Stimulated activated CD8-positive, alpha-beta memory T cell treated with anti-CD3 and anti-CD28 coated beads, Interleukin-4, amount 100 ng/mL, for 24 hours (primary cell): Measurements from ENCODE around the gene ABLIM3.

Source experiments
- DNase-seq: peaks from one replicate; pipeline ENCODE4 v3.0.0-alpha.2; 2020; ENCODE audit warnings: low read depth

The ABLIM3 gene

DNA sequence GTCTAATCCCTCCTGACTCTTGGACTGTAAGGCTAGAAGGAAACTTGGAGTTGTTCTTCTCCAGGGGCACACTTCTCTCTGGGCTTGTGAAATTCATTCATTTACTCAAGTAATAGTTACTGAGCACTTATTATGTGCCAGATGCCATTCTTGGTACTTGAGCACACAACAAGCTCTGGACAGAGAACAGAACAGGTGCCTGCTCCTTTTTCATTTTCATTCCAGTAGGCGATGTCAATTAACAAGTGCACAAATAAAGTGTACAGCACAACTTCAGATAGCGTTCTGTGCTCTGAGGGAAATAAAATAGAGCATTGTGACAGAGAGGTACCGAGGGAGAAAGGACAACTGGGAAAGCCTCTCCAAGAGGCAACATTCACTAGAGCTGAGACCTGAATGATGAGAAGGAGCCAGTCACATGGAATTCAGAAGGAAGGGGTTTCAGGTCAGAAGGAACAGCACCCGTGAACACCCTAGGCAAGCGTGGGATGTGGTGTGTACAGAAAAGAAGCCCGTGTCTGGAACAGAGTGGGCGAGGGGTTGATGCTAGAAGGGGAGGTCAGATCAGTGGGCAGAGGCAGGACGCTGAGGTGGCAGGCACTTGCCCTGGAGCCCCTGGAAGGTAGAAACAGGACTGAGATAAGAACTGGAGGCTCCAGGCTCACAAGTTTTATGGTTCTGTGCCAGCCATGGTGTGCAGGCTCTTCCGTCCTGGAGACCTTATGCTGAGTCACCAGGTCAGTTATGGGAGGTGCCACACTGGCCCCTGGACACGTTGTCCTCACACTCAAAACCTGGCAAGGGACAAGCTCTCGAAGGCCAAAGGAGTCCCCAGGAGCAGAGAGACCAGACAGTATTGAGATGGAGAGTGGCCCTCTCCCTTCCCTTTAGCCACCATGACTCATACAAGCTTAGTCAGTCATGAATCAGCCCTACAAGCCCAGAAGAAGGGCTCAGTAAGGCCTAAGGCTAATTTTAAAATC is 7.2 kb upstream of the ABLIM3 start:
- no peak for DNase-seq

- no peak for DNase-seq
Observed at GRCh38 chr5:149134778-149135500, 6.4 kb upstream of the ABLIM3 start.

- no peak for DNase-seq
Observed at GRCh38 chr5:149135536-149136201, 5.6 kb upstream of the ABLIM3 start.

GRCh38 chr5:149138182-149138923 is 2.9 kb upstream of the ABLIM3 start:
- DNase-seq: no peak

DNA sequence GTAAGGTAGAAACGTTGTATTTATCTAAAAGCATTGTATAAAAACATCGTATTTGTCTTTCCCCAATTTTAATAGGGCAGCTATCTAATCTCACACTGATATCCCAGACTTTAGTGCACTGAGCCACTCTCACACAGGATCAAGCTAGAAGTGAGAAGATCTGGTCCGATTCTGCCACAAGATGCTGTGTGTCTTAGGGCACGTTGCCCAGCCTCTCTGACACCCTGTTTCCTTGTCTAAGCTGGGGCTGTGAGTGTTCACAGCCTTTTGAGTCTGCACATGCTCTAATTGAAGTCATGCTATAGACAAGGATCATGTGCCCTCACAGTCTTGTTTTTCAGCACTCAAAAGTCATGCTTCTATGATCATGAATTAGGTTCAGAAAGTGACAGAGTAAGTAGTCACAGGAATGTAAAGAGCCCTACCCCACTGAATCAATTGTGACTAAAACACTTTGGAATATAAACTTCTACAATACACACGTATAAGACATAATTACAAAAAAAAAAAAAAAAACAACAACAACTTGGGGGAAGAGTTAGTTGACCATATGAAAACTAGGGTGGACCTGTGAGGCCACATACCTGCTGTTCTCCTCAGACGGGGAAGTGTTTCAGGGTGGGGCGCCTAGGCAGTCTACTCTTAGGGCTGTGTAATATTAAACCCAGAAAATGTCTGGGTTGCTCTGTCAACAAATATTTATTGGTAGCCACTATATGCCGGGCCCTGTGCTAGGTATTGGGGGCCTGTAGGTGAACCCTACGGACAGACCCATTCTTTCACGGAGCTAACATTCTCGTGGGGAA is 893 bp upstream of the ABLIM3 start:
- DNase-seq: no peak

GRCh38 chr5:149141957-149142851 is 911 bp downstream of the ABLIM3 start:
- no peak for DNase-seq

GRCh38 chr5:149143470-149143869 is 2.2 kb downstream of the ABLIM3 start:
- no peak for DNase-seq

DNA sequence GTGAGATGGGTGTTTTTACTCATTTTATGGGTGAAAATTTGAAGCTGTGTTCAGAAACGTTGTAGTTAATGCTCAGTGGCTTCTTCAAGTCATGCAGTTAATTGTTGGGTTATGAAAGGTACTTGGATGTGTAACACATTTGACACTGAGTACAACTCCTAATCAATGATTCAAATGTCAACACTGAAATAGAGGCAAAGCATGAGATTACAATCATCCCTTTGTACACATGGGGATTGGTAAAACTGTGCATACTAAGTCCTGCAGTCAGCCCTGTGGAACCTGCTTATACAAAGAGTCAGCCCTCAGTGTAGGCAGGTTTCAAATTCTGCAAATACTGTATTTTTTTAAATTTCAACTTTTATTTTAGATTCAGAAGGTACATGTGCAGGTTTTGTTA is 3.3 kb downstream of the ABLIM3 start:
- DNase-seq: no peak

DNA sequence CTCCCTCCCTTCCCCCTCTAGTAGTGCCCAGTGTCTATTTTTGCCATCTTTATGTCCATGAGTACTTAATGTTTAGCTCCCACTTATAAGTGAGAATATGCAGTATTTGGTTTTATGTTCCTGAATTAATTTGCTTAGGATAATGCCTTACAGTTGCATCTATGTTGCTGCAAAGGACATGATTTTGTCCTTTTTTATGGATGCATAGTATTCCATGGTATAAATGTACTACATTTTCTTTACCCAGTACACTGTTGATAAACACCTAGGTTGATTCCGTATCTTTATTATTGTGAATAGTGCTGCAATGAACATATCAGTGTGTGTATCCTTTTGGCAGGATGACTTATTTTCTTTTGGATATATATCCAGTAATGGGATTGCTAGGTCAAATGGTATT is 3.8 kb downstream of the ABLIM3 start:
- no peak for DNase-seq

DNA sequence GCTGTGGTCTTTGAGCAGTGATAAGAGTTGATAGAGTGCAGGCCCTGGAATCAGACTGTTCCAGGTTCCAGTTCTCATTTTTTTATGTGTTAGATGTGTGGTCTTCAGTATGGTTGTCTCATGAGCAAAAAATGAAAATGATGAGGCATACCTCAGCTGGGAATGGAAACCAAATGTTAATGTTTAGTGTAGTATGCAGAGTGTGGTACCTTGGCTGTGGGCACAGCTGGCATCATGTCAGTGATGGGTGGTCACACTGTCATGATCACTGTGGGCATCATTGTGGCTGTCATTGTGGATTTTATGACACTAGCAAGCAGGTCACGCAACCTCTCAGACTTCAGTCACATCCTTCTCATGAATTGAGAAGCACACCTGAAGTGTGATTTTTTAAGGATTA is 6.4 kb downstream of the ABLIM3 start:
- DNase-seq: no peak

- DNase-seq: no peak
Observed at GRCh38 chr5:149149942-149150341, 8.6 kb downstream of the ABLIM3 start.

DNA sequence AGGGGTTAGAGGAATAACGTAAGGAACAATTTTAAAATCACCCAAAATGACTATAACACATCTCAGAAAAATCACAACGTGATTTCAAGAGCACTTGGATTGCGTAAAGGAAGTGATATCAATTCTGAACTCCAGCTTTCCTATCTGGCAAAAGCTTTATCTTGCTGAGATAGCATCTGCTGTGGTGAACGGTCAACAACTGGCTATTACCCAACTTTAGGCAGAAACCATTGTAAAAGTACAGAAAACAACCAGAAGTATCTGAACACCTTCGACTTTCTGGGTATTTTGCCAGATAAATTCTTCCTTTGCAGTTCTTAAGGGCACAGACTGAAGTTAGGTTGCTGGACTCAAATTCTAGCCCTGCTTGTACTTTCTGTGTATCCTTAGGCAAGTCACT is 9.2 kb downstream of the ABLIM3 start:
- DNase-seq: no peak

DNA sequence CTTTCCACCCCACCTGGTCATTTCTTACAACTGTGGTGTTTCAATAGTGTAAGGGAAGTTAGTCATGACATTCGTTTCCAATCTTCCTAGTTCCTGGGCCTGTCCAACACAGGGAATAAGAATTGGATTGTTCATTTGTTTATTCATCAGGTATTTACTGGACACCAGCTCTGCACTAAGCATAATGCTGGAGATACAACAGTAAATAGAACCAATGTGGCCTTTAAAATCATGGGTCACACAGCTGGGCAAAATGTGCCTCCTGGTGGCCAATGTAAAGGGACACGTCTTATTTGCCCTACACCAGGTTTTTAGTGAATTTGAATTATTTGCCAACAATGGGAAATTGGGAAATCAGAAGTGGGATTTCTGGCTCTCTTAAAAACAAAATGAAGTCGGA is 10.4 kb downstream of the ABLIM3 start:
- DNase-seq: no peak

DNA sequence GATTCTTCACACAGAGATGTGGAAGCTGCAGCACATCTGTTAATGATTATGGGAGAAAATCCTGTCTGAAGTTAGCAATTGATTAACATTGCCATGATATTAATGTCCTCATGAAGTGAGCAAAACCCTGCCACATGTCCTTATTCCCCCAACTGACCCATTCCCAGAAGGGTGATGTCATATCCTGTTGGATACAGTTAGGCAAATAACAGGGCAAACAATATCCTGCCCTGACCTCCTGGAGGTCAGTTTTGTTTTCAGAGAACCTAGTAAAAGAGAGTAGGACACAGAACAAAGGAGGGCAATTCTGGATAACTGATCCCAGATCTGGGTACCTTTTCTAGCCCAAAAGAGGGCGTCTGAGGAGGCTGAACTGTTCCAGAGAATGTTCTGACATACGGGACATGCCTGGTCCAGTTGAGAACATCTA is 11.0 kb downstream of the ABLIM3 start:
- DNase-seq: no peak

- no peak for DNase-seq
Observed at GRCh38 chr5:149153193-149153750, 12.0 kb downstream of the ABLIM3 start.

GRCh38 chr5:149153751-149154610 is 12.7 kb downstream of the ABLIM3 start:
- no peak for DNase-seq

- no peak for DNase-seq
Observed at GRCh38 chr5:149154650-149155049, 13.4 kb downstream of the ABLIM3 start.

GRCh38 chr5:149156435-149157083 is 15.3 kb downstream of the ABLIM3 start:
- DNase-seq: no peak
